Measurements from ENCODE around the gene CYTH4. TPM values are rescaled to one million over a fixed set of nuclear protein-coding genes. Genes with fewer than 3 reads are reported as not detected.

Gene CYTH4
- total and polyA plus RNA-seq, 2 of the 13 experiments (the other 11 are each of a cell fraction or from before 2014, with no cell fraction given): not detected

DNA sequence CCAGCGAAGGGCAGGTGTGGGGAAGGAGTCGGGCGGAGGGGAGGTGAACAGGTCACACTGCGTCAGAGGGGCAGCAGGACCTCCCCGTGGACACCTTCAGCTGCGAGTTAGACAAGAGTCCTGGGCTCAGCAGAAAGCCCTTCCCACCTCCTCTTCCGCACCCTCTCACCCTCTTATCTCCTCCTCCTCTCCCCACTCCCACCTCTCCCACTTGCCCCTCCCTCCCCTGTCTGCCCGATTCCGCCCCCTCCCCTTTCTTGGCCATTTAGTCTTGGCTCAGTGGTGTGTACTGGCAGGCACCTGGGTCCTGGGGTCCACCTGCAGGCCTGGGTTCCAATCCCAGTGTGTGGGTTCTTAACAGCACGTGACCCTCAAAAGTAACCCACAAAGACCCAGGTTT, 37.2 kb downstream of the CYTH4 start:
- Histone ChIP-seq H3K9ac (ENCODE audit: insufficient read depth, low read depth, low read length) (no peak overlapping the region), H4K20me1 (ENCODE audit: insufficient read depth, low read length) (no peaks in the 10 kb centered on the region), H2AFZ (ENCODE audit: low read length) (no peak overlapping the region), H3K36me3 (replicated peaks in 1 of 2; ENCODE audit: control insufficient read depth in 1 of 2, insufficient read depth in 2 of 2, low read length in 2 of 2) (no peaks in the 10 kb centered on the region), H3K4me1 (ENCODE audit: insufficient read depth, low read length) (peaks cover 44% of the 10 kb centered on the region), H3K9me3 (ENCODE audit: low read length) (no peaks in the 10 kb centered on the region), H3K27ac (ENCODE audit: extremely low read length, insufficient read depth, low read length) (no peak overlapping the region), H3K4me3 (replicated peaks in 1 of 3; ENCODE audit: insufficient read depth in 1 of 3, low read depth in 2 of 3, low read length in 3 of 3) (no peak overlapping the region), H3K79me2 (ENCODE audit: insufficient read depth, low read length) (no peaks in the 10 kb centered on the region), H3K27me3 (ENCODE audit: control insufficient read depth in 1 of 2, insufficient read depth in 2 of 2, low read length in 2 of 2) (peaks cover 5 to 8% of the 10 kb centered on the region in 2 experiments; a peak in 3 of 5 replicates), H3K4me2 (ENCODE audit: low read depth, low read length) (no peak overlapping the region)
- ATAC-seq (no peak), FAIRE-seq (no peak), DNase-seq (ENCODE audit: low spot score) (no peak)
- in situ Hi-C loops (cut with HindIII; ENCODE audit: extremely low pct_ligation_motif_present, low pct_unique_long_range_greater_than_20kb) (no loop called here), intact Hi-C loops (cut with micrococcal nuclease; ENCODE audit: unreplicated experiment) (no loop called here)
- ChIA-PET CTCF (ENCODE audit: low intra/inter-chr PET ratio, low total read pairs) (interaction anchor here (2.2 kb wide), 1 partner anchor 138 kb away, joined by 7 read pairs; no protein-coding TSS in a partner anchor), POLR2A (no interaction called here)
- BruUV-seq (replicated peaks): no TSS peak
- 40% methylated on average over 10 of the region's 10 CpGs for WGBS (ENCODE audit: low lambda C conversion rate)
- TF ChIP-seq TBL1XR1 (IDR thresholded peaks at IDR 0.05; ENCODE audit: borderline replicate concordance, low read length, partially characterized antibody): no peak
- TF ChIP-seq ZNF329 (CRISPR knock-in tag; IDR thresholded peaks at IDR 0.05; ENCODE audit: low read depth): no peak
- no peak for TF ChIP-seq ZC3H13 (CRISPR knock-in tag; IDR thresholded peaks at IDR 0.05)
- no peak for TF ChIP-seq ZBTB44 (CRISPR knock-in tag; IDR thresholded peaks at IDR 0.05)
- no peak for TF ChIP-seq RBM22 (optimal IDR thresholded peaks at IDR 0.05; ENCODE audit: low read length)
- no peak for TF ChIP-seq KAT2B (IDR thresholded peaks at IDR 0.05; ENCODE audit: borderline replicate concordance, low read depth, low read length)
- no peak for TF ChIP-seq MATR3 (CRISPR knock-in tag; IDR thresholded peaks at IDR 0.05)
- TF ChIP-seq HDAC6 (IDR thresholded peaks at IDR 0.05; ENCODE audit: low read depth, low read length): no peak
- no peak for TF ChIP-seq ATF7 (IDR thresholded peaks at IDR 0.05)
- TF ChIP-seq ATF7 (CRISPR knock-in tag; IDR thresholded peaks at IDR 0.05): no peak
- TF ChIP-seq YEATS4 (CRISPR knock-in tag; IDR thresholded peaks at IDR 0.05; ENCODE audit: borderline replicate concordance): no peak
- TF ChIP-seq SP4 (CRISPR knock-in tag; IDR thresholded peaks at IDR 0.05): no peak
- TF ChIP-seq CEBPB (IDR thresholded peaks at IDR 0.05; ENCODE audit: borderline replicate concordance, low read depth, low read length): no peak
- TF ChIP-seq TCF7 (IDR thresholded peaks at IDR 0.05; ENCODE audit: low read depth): no peak
- TF ChIP-seq, protein P1, sequence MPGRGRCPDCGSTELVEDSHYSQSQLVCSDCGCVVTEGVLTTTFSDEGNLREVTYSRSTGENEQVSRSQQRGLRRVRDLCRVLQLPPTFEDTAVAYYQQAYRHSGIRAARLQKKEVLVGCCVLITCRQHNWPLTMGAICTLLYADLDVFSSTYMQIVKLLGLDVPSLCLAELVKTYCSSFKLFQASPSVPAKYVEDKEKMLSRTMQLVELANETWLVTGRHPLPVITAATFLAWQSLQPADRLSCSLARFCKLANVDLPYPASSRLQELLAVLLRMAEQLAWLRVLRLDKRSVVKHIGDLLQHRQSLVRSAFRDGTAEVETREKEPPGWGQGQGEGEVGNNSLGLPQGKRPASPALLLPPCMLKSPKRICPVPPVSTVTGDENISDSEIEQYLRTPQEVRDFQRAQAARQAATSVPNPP (CRISPR knock-in tag; IDR thresholded peaks at IDR 0.05): no peak
- no peak for TF ChIP-seq ZBTB1 (CRISPR knock-in tag; IDR thresholded peaks at IDR 0.05; ENCODE audit: borderline replicate concordance)
- TF ChIP-seq, protein P2, sequence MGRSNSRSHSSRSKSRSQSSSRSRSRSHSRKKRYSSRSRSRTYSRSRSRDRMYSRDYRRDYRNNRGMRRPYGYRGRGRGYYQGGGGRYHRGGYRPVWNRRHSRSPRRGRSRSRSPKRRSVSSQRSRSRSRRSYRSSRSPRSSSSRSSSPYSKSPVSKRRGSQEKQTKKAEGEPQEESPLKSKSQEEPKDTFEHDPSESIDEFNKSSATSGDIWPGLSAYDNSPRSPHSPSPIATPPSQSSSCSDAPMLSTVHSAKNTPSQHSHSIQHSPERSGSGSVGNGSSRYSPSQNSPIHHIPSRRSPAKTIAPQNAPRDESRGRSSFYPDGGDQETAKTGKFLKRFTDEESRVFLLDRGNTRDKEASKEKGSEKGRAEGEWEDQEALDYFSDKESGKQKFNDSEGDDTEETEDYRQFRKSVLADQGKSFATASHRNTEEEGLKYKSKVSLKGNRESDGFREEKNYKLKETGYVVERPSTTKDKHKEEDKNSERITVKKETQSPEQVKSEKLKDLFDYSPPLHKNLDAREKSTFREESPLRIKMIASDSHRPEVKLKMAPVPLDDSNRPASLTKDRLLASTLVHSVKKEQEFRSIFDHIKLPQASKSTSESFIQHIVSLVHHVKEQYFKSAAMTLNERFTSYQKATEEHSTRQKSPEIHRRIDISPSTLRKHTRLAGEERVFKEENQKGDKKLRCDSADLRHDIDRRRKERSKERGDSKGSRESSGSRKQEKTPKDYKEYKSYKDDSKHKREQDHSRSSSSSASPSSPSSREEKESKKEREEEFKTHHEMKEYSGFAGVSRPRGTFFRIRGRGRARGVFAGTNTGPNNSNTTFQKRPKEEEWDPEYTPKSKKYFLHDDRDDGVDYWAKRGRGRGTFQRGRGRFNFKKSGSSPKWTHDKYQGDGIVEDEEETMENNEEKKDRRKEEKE (IDR thresholded peaks at IDR 0.05): no peak
- no peak for TF ChIP-seq DMTF1 (CRISPR knock-in tag; IDR thresholded peaks at IDR 0.05)
